Keratinocyte (primary cell): Measurements from ENCODE around the gene CCDC9B.

Source experiments
- EZH2 ChIP-seq: IDR thresholded peaks from one replicate; pipeline ENCODE4 v1.6.1; 2012; ENCODE audit warnings: inconsistent platforms, mild to moderate bottlenecking, low read length, moderate library complexity
- TF ChIP-seq, protein P1 (sequence below), 3 experiments: IDR thresholded peaks in 1 of 3; conservative IDR thresholded peaks in 1 of 3; optimal IDR thresholded peaks in 1 of 3; 2 replicates in 2 of 3; 3 replicates in 1 of 3; pipeline versions ENCODE3 to v1.5.1; 2011; ENCODE audit warnings: low read length in 3 of 3, mild to moderate bottlenecking in 3 of 3, moderate library complexity in 2 of 3, control low read depth in 1 of 3, inconsistent platforms in 1 of 3; ENCODE audit not compliant: insufficient read depth in 2 of 3; ENCODE audit errors: extremely low read depth in 1 of 3

DNA sequence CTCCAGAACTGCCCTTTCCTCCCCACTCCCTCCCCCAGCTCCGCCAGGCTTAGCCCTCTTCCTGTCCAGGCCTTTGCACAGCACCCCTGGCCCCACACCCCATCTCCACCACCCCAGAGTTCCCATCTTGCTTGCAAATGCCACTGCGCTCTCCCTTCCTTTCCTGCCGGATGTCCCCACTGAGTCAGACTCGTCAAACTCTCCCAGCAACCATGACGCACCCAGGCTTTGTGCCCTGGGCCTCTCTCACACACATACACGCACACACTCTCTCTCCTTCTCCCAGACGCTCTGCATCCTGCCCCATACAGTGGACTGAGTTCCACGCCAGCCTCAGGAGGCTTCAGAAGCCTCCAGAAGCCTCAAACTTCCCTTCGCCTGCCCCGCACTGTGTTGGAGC, 2.8 kb upstream of the CCDC9B start:
- TF ChIP-seq, protein P1, sequence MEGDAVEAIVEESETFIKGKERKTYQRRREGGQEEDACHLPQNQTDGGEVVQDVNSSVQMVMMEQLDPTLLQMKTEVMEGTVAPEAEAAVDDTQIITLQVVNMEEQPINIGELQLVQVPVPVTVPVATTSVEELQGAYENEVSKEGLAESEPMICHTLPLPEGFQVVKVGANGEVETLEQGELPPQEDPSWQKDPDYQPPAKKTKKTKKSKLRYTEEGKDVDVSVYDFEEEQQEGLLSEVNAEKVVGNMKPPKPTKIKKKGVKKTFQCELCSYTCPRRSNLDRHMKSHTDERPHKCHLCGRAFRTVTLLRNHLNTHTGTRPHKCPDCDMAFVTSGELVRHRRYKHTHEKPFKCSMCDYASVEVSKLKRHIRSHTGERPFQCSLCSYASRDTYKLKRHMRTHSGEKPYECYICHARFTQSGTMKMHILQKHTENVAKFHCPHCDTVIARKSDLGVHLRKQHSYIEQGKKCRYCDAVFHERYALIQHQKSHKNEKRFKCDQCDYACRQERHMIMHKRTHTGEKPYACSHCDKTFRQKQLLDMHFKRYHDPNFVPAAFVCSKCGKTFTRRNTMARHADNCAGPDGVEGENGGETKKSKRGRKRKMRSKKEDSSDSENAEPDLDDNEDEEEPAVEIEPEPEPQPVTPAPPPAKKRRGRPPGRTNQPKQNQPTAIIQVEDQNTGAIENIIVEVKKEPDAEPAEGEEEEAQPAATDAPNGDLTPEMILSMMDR (optimal IDR thresholded peaks at IDR 0.05 in 1 of 3, IDR thresholded peaks at IDR 0.05 in 1 of 3, conservative IDR thresholded peaks at IDR 0.05 in 1 of 3; ENCODE audit: extremely low read depth in 1 of 3, insufficient read depth in 2 of 3, low read length in 3 of 3) = no peak
- no peak for TF ChIP-seq EZH2
